Loucy (cell line): ENCODE measurements around the gene TWNK.

Experiments
- H2AFZ ChIP-seq: fragments of 200-600 bp; sonication (generic); 2 replicates; pipeline ENCODE4 v1.6.0; 2016; ENCODE audit warnings: antibody characterized with exemption, mild to moderate bottlenecking, low read length, moderate library complexity
- H3F3A ChIP-seq: fragments of 200-600 bp; 2 replicates; pipeline ENCODE4 v1.6.0; 2016; ENCODE audit warnings: antibody characterized with exemption, low read depth, mild to moderate bottlenecking
- H3K27me3 ChIP-seq: fragments of 200-600 bp; sonication (generic); 2 replicates; pipeline ENCODE4 v1.6.1; 2014; ENCODE audit warnings: low read length, mild to moderate bottlenecking; ENCODE audit not compliant: insufficient read depth, poor library complexity, severe bottlenecking
- H3K36me3 ChIP-seq: fragments of 200-600 bp; sonication (generic); 2 replicates; pipeline ENCODE4 v1.6.1; 2016; ENCODE audit warnings: low read length; ENCODE audit not compliant: insufficient read depth
- H3K4me1 ChIP-seq: fragments of 200-600 bp; sonication (generic); 2 replicates; pipeline ENCODE4 v1.5.1; 2014; ENCODE audit warnings: low read length, mild to moderate bottlenecking; ENCODE audit not compliant: insufficient read depth, poor library complexity, severe bottlenecking
- H3K4me2 ChIP-seq: fragments of 200-600 bp; sonication (generic); 2 replicates; pipeline ENCODE4 v1.6.0; 2014; ENCODE audit warnings: antibody characterized with exemption, low read length, low read depth, mild to moderate bottlenecking; ENCODE audit not compliant: poor library complexity, severe bottlenecking
- H3K4me3 ChIP-seq: fragments of 200-600 bp; sonication (generic); 2 replicates; pipeline ENCODE4 v1.5.1; 2014; ENCODE audit warnings: low read length, mild to moderate bottlenecking, mixed read lengths; ENCODE audit not compliant: poor library complexity, severe bottlenecking
- H3K79me2 ChIP-seq: fragments of 200-600 bp; sonication (generic); 2 replicates; pipeline ENCODE4 v1.6.1; 2014; ENCODE audit warnings: low read length; ENCODE audit not compliant: insufficient read depth
- H3K9ac ChIP-seq: fragments of 200-600 bp; sonication (generic); 2 replicates; pipeline ENCODE4 v1.6.0; 2014; ENCODE audit warnings: mild to moderate bottlenecking, low read depth, low read length, moderate library complexity; ENCODE audit not compliant: poor library complexity, severe bottlenecking
- H3K9me2 ChIP-seq: fragments of 200-600 bp; sonication (generic); replicated peaks from 2 replicates; pipeline ENCODE4 v1.6.1; 2016; ENCODE audit warnings: low read depth, low read length, mixed read lengths
- H3K9me3 ChIP-seq: fragments of 200-600 bp; sonication (generic); 2 replicates; pipeline ENCODE4 v1.6.1; 2014; ENCODE audit warnings: mild to moderate bottlenecking, antibody characterized with exemption, low read length, low read depth; ENCODE audit not compliant: insufficient read depth
- H4K20me1 ChIP-seq: fragments of 200-600 bp; sonication (generic); 2 replicates; pipeline ENCODE4 v1.6.0; 2014; ENCODE audit warnings: antibody characterized with exemption, low read length, mild to moderate bottlenecking; ENCODE audit not compliant: insufficient read depth, poor library complexity, severe bottlenecking
- CTCF ChIP-seq: fragments of 200-600 bp; sonication (generic); conservative IDR thresholded peaks from 2 replicates; pipeline ENCODE4 v1.5.1; 2014; ENCODE audit warnings: mild to moderate bottlenecking, antibody characterized with exemption, low read length
- EZH2phosphoT487 ChIP-seq: fragments of 200-600 bp; IDR thresholded peaks from 2 replicates; pipeline ENCODE4 v1.6.1; 2018; ENCODE audit warnings: antibody characterized with exemption, mild to moderate bottlenecking, moderate library complexity, borderline replicate concordance

TWNK gene

DNA sequence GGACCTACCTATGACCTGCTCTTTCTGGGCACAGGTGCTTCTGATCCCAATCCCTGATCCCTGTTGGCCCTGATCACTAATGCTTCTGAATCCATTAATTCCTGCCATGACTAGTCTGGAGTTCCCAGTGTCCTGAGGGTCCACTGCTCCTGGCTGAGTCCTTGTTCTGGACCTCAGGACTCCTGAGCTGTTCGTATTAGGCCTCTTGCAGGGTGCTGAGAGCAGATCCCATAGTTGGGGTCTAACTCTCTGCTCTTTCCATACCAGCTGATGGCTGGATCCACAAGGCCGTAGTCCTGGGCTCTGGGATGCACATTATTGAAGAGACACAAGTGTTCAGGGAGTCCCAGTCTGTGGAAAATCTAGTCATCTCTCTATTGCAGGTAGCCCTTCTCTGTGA lies 7.0 kb upstream of the TWNK start:
- no peaks in the 10 kb centered on the region for H3K9me2 ChIP-seq
- H3K36me3 ChIP-seq: no peaks in the 10 kb centered on the region
- no peaks in the 10 kb centered on the region for H3K27me3 ChIP-seq
- H3K4me1 ChIP-seq: peaks cover 1% of the 10 kb centered on the region
- no peak overlapping the region for H3K4me2 ChIP-seq
- TF ChIP-seq EZH2phosphoT487: no peak
- no peak for TF ChIP-seq CTCF
- no peak overlapping the region for H2AFZ ChIP-seq
- H3F3A ChIP-seq: no peaks in the 10 kb centered on the region
- no peaks in the 10 kb centered on the region for H3K9me3 ChIP-seq
- no peak overlapping the region for H3K9ac ChIP-seq
- H3K79me2 ChIP-seq: 0 out of 2 replicates have a peak, but pooled peaks cover under 1% of the 10 kb centered on the region
- no peak overlapping the region for H3K4me3 ChIP-seq
- H4K20me1 ChIP-seq: no peaks in the 10 kb centered on the region

GRCh38 chr10:100980711-100981110 lies 6.6 kb upstream of the TWNK start:
- TF ChIP-seq EZH2phosphoT487 (no peak), CTCF (no peak)
- no peak overlapping the region for H2AFZ ChIP-seq

DNA sequence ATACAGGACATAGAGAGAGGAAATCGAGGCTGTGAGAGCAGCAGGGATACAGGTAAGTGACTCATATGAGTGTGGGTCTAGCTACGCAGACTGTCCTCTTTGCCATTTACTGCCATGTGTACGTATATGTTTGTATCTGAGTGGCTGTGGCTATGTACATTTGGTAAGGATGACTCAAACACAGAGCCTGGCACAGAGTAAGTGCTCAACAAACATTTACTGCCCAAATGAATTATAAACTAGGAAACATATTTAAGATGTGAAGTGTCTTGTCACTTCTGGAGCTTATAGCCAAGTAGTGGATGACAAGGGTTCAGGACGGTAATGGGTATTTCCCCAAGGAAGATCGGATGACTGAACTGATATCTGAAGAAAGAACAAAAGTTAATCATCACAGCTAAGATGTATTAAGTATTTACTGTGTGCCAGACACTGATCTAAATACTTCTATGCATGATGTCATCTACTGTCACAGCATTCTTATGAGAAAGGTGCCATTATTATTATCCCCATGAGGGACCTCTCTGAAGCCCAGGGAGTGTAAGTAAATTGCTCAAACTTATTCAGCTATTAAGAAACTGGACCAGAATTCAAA lies 6.1 kb upstream of the TWNK start:
- Histone ChIP-seq H3K4me3 (no peak overlapping the region), H4K20me1 (peaks cover 5% of the 10 kb centered on the region), H3K9ac (no peak overlapping the region), H3K9me2 (no peaks in the 10 kb centered on the region), H3K4me1 (peaks cover 11% of the 10 kb centered on the region), H3K9me3 (no peaks in the 10 kb centered on the region), H3K79me2 (peaks cover 10% of the 10 kb centered on the region), H3K4me2 (no peak overlapping the region), H3K27me3 (no peaks in the 10 kb centered on the region), H2AFZ (no peak overlapping the region), H3K36me3 (no peaks in the 10 kb centered on the region), H3F3A (no peaks in the 10 kb centered on the region)
- TF ChIP-seq CTCF (no peak), EZH2phosphoT487 (no peak)

More at GRCh38 chr10:100980711-100981110, 6.6 kb upstream of the TWNK start:
- Histone ChIP-seq H3K9ac (no peak overlapping the region), H3K4me2 (no peak overlapping the region), H3K9me2 (no peaks in the 10 kb centered on the region), H3K4me3 (no peak overlapping the region), H3K9me3 (no peaks in the 10 kb centered on the region), H4K20me1 (no peaks in the 10 kb centered on the region), H3K36me3 (no peaks in the 10 kb centered on the region), H3F3A (no peaks in the 10 kb centered on the region), H3K79me2 (peaks cover 4% of the 10 kb centered on the region; the same call in 1 of the 2 replicates), H3K4me1 (peaks cover 5% of the 10 kb centered on the region), H3K27me3 (no peaks in the 10 kb centered on the region)
